ENCODE results near the gene ZFP36L1. TPM values are rescaled to one million over a fixed set of nuclear protein-coding genes. Genes with fewer than 3 reads are reported as not detected.

ZFP36L1 gene
- total RNA-seq, 1 donor: 46.7 TPM

GRCh38 chr14:68811171-68811570, 18.3 kb upstream of the ZFP36L1 start:
- Histone ChIP-seq H2AFZ (ENCODE audit: low read length) (no peak overlapping the region), H3K4me2 (ENCODE audit: insufficient read depth, low read length) (no peak overlapping the region), H3K27me3 (ENCODE audit: insufficient read depth, low read length) (no peaks in the 10 kb centered on the region), H3K4me3 (ENCODE audit: insufficient read depth, low read length) (no peak overlapping the region), H3K36me3 (ENCODE audit: insufficient read depth, low read length) (no peaks in the 10 kb centered on the region), H3K27ac (ENCODE audit: low read depth, low read length) (no peak overlapping the region), H3K4me1 (ENCODE audit: insufficient read depth, low read length) (peaks cover 34% of the 10 kb centered on the region), H4K20me1 (ENCODE audit: insufficient read depth, low read length) (no peaks in the 10 kb centered on the region), H3K79me2 (ENCODE audit: insufficient read depth, low read length) (peaks cover 19% of the 10 kb centered on the region), H3K9me3 (ENCODE audit: low read depth, low read length) (no peaks in the 10 kb centered on the region)
- TF ChIP-seq CTCF (IDR thresholded peaks at IDR 0.05; ENCODE audit: extremely low read depth, low read depth, low read length): no peak
- no peak for DNase-seq (ENCODE audit: insufficient read length, low spot score, missing footprints)

GRCh38 chr14:68810173-68811153, 17.6 kb upstream of the ZFP36L1 start:
- H3K27ac ChIP-seq (ENCODE audit: low read depth, low read length): no peak overlapping the region
- no peak overlapping the region for H3K4me3 ChIP-seq (ENCODE audit: insufficient read depth, low read length)
- peaks cover 27% of the 10 kb centered on the region for H3K4me1 ChIP-seq (ENCODE audit: insufficient read depth, low read length)
- peaks cover 13% of the 10 kb centered on the region for H3K79me2 ChIP-seq (ENCODE audit: insufficient read depth, low read length)
- no peaks in the 10 kb centered on the region for H3K9me3 ChIP-seq (ENCODE audit: low read depth, low read length)
- H3K4me2 ChIP-seq (ENCODE audit: insufficient read depth, low read length): no peak overlapping the region
- no peak for TF ChIP-seq CTCF (IDR thresholded peaks at IDR 0.05; ENCODE audit: extremely low read depth, low read depth, low read length)
- no peaks in the 10 kb centered on the region for H3K27me3 ChIP-seq (ENCODE audit: insufficient read depth, low read length)
- H4K20me1 ChIP-seq (ENCODE audit: insufficient read depth, low read length): no peaks in the 10 kb centered on the region
- H2AFZ ChIP-seq (ENCODE audit: low read length): no peak overlapping the region
- DNase-seq (ENCODE audit: insufficient read length, low spot score, missing footprints): no peak
- H3K36me3 ChIP-seq (ENCODE audit: insufficient read depth, low read length): no peaks in the 10 kb centered on the region

- Histone ChIP-seq H3K79me2 (ENCODE audit: insufficient read depth, low read length) (peaks cover 9% of the 10 kb centered on the region), H3K9me3 (ENCODE audit: low read depth, low read length) (no peaks in the 10 kb centered on the region), H4K20me1 (ENCODE audit: insufficient read depth, low read length) (no peaks in the 10 kb centered on the region), H3K4me3 (ENCODE audit: insufficient read depth, low read length) (no peak overlapping the region), H3K4me2 (ENCODE audit: insufficient read depth, low read length) (no peak overlapping the region), H3K27me3 (ENCODE audit: insufficient read depth, low read length) (no peaks in the 10 kb centered on the region), H3K27ac (ENCODE audit: low read depth, low read length) (no peak overlapping the region), H3K4me1 (ENCODE audit: insufficient read depth, low read length) (peaks cover 18% of the 10 kb centered on the region), H3K36me3 (ENCODE audit: insufficient read depth, low read length) (no peaks in the 10 kb centered on the region), H2AFZ (ENCODE audit: low read length) (no peak overlapping the region)
- TF ChIP-seq CTCF (IDR thresholded peaks at IDR 0.05; ENCODE audit: extremely low read depth, low read depth, low read length): no peak
- no peak for DNase-seq (ENCODE audit: insufficient read length, low spot score, missing footprints)
These were observed 16.7 kb upstream of the ZFP36L1 start for GRCh38 chr14:68809524-68809923.

- Histone ChIP-seq H2AFZ (ENCODE audit: low read length) (no peak overlapping the region), H3K4me2 (ENCODE audit: insufficient read depth, low read length) (no peak overlapping the region), H3K4me3 (ENCODE audit: insufficient read depth, low read length) (no peak overlapping the region), H3K27ac (ENCODE audit: low read depth, low read length) (no peak overlapping the region), H3K79me2 (ENCODE audit: insufficient read depth, low read length) (peaks cover 2% of the 10 kb centered on the region), H3K27me3 (ENCODE audit: insufficient read depth, low read length) (no peaks in the 10 kb centered on the region), H3K9me3 (ENCODE audit: low read depth, low read length) (no peaks in the 10 kb centered on the region), H4K20me1 (ENCODE audit: insufficient read depth, low read length) (no peaks in the 10 kb centered on the region), H3K4me1 (ENCODE audit: insufficient read depth, low read length) (peaks cover 13% of the 10 kb centered on the region), H3K36me3 (ENCODE audit: insufficient read depth, low read length) (no peaks in the 10 kb centered on the region)
- DNase-seq (ENCODE audit: insufficient read length, low spot score, missing footprints): no peak
- TF ChIP-seq CTCF (IDR thresholded peaks at IDR 0.05; ENCODE audit: extremely low read depth, low read depth, low read length): no peak
These were observed 16.0 kb upstream of the ZFP36L1 start for GRCh38 chr14:68808696-68809480.

All from osteoblast (primary cell).